Panc1 (cell line): ENCODE results near the gene RBBP4. TPM values are rescaled to one million over a fixed set of nuclear protein-coding genes. Genes with fewer than 3 reads are reported as not detected.

ENCODE experiments used
- ATAC-seq: fragments of 200-7000 bp; cut with Tn5 transposase; 2 replicates; pipeline ENCODE4 v1.9.1; 2020; ENCODE audit warnings: mild to moderate bottlenecking, moderate library complexity
- BruUV-seq: library from RNA; stranded (reverse); fragments of 400-500 nt; replicated peaks from 2 replicates; lab custom pipeline; 2021; lab: Mats Ljungman, UMichigan
- CTCF ChIA-PET: fragments of 300-600 bp; sonication (Branson Sonifier 250); formaldehyde crosslinking; loops from one replicate; lab custom pipeline; 2022; ENCODE audit warnings: antibody characterized with exemption; lab: Charles Lee
- POLR2A ChIA-PET: fragments of 300-600 bp; sonication (Branson Sonifier 250); formaldehyde crosslinking; loops from one replicate; lab custom pipeline; 2022; ENCODE audit warnings: antibody characterized with exemption; lab: Charles Lee
- DNase-seq: peaks from one replicate; pipeline ENCODE4 v3.0.0-alpha.2; 2010; ENCODE audit warnings: low read depth, low spot score
- H3K27ac ChIP-seq: 2 replicates; pipeline ENCODE4 v1.5.1; 2011; ENCODE audit warnings: mild to moderate bottlenecking, low read length, inconsistent platforms
- H3K27me3 ChIP-seq: fragments of 200-500 bp; sonication (Bioruptor generic); 2 replicates; pipeline ENCODE4 v1.6.0; 2014; ENCODE audit warnings: low read length, inconsistent platforms; ENCODE audit not compliant: control insufficient read depth, insufficient read depth
- H3K36me3 ChIP-seq: fragments of 200-500 bp; sonication (Bioruptor generic); 2 replicates; pipeline ENCODE4 v1.5.1; 2014; ENCODE audit warnings: inconsistent platforms, mild to moderate bottlenecking, low read length, moderate library complexity; ENCODE audit not compliant: control insufficient read depth, insufficient read depth
- H3K4me1 ChIP-seq: 2 replicates; pipeline ENCODE4 v1.5.1; 2011; ENCODE audit warnings: inconsistent platforms, mild to moderate bottlenecking, low read length, moderate library complexity; ENCODE audit not compliant: control insufficient read depth, insufficient read depth
- H3K4me3 ChIP-seq, 2 experiments: 2 replicates each; pipeline ENCODE4 v1.5.1; 2011 to 2012; ENCODE audit warnings: low read depth in 2 of 2, low read length in 2 of 2, mild to moderate bottlenecking in 2 of 2, inconsistent platforms in 1 of 2, moderate library complexity in 1 of 2
- H3K9me3 ChIP-seq: fragments of 200-500 bp; sonication (Bioruptor generic); 2 replicates; pipeline ENCODE4 v1.5.1; 2014; ENCODE audit warnings: low read depth, mild to moderate bottlenecking, inconsistent platforms, low read length, moderate library complexity; ENCODE audit not compliant: control insufficient read depth, insufficient read depth
- CTCF ChIP-seq: fragments of 450-650 bp; IDR thresholded peaks from 2 replicates; pipeline ENCODE4 v1.5.1; 2017; ENCODE audit warnings: mild to moderate bottlenecking
- POLR2AphosphoS5 ChIP-seq: IDR thresholded peaks from 2 replicates; pipeline ENCODE4 v1.6.1; 2012; ENCODE audit warnings: mild to moderate bottlenecking, low read depth, low read length, moderate library complexity
- REST ChIP-seq, 2 experiments: IDR thresholded peaks; 2 replicates each; pipeline ENCODE4 v1.6.1; 2011 to 2012; ENCODE audit warnings: low read depth in 2 of 2, control low read depth in 1 of 2, low read length in 1 of 2, mild to moderate bottlenecking in 1 of 2, moderate library complexity in 1 of 2; ENCODE audit not compliant: insufficient read depth in 1 of 2
- SIN3A ChIP-seq: IDR thresholded peaks from 2 replicates; pipeline ENCODE4 v1.6.1; 2012; ENCODE audit warnings: low read depth, mild to moderate bottlenecking, low read length, moderate library complexity, borderline replicate concordance; ENCODE audit not compliant: insufficient read depth
- TCF7L2 ChIP-seq: IDR thresholded peaks from 2 replicates; pipeline ENCODE4 v1.6.1; 2011; ENCODE audit warnings: mild to moderate bottlenecking, low read depth, low read length, inconsistent platforms
- in situ Hi-C: cut with HindIII; loops from 2 replicates; pipeline ENCODE4 v1.10.0; 2016; ENCODE audit warnings: low sequenced_read_pairs, low pct_unique_long_range_greater_than_20kb
- intact Hi-C: fragments of 100-400 bp; cut with micrococcal nuclease; formaldehyde crosslinking; loops from one replicate; pipeline ENCODE4 v1.10.0; 2022; ENCODE audit not compliant: unreplicated experiment
- total RNA-seq: library from RNA; stranded (reverse); gene quantifications from one replicate; pipeline ENCODE4 v1.2.1, GENCODE V29; 2021; ENCODE audit not compliant: unreplicated experiment

The RBBP4 gene
- total RNA-seq, 1 experiment from 2014 or later = 376 TPM

- Histone ChIP-seq H3K4me3 (no peak overlapping the region), H3K9me3 (no peaks in the 10 kb centered on the region), H3K27me3 (no peaks in the 10 kb centered on the region), H3K4me1 (peaks cover 5% of the 10 kb centered on the region; the same call in 1 of the 2 replicates), H3K27ac (no peak overlapping the region), H3K36me3 (no peaks in the 10 kb centered on the region)
- ChIA-PET POLR2A (interaction anchor here (0.5 to 0.6 kb wide), 2 partner anchors 21 to 145 kb away, joined by 3 to 4 read pairs; no protein-coding TSS in a partner anchor), CTCF (interaction anchor here (0.6 kb wide), 1 partner anchor 93 kb away, joined by 3 read pairs; no protein-coding TSS in a partner anchor)
- no peak for ATAC-seq
- in situ Hi-C loops (no loop called here), intact Hi-C loops (loop anchor here (10.0 kb wide), 1 partner anchor 89 kb away; no protein-coding TSS in a partner anchor)
- BruUV-seq = no TSS peak
- DNase-seq = no peak
- TF ChIP-seq SIN3A (no peak), POLR2AphosphoS5 (no peak), CTCF (no peak), REST (IDR thresholded peaks at IDR 0.05; ENCODE audit: insufficient read depth in 1 of 2, low read depth in 2 of 2, low read length in 1 of 2) (no peak), TCF7L2 (no peak)
Measured at GRCh38 chr1:32613472-32613871, 37.5 kb upstream of the RBBP4 start.

- ChIA-PET CTCF (no interaction called here), POLR2A (no interaction called here)
- intact Hi-C loops (loop anchor here (10.0 kb wide), 1 partner anchor 94 kb away; no protein-coding TSS in a partner anchor), in situ Hi-C loops (no loop called here)
- no peaks in the 10 kb centered on the region; the same call in 1 of the 2 replicates for H3K36me3 ChIP-seq
- H3K9me3 ChIP-seq = no peaks in the 10 kb centered on the region
- H3K4me1 ChIP-seq = no peaks in the 10 kb centered on the region
- no peaks in the 10 kb centered on the region for H3K27me3 ChIP-seq
- no peak overlapping the region for H3K4me3 ChIP-seq
- ATAC-seq = no peak
- no TSS peak for BruUV-seq
- no peak for DNase-seq
- no peak; the same call in 1 of the 2 replicates for TF ChIP-seq POLR2AphosphoS5
- TF ChIP-seq SIN3A = no peak
- no peak for TF ChIP-seq TCF7L2
- TF ChIP-seq REST (IDR thresholded peaks at IDR 0.05; ENCODE audit: insufficient read depth in 1 of 2, low read depth in 2 of 2, low read length in 1 of 2) = no peak
- TF ChIP-seq CTCF = no peak
- no peak overlapping the region for H3K27ac ChIP-seq
Measured at GRCh38 chr1:32618673-32619221, 32.3 kb upstream of the RBBP4 start.
